ENCODE measurements around the gene TLR9.

DNA sequence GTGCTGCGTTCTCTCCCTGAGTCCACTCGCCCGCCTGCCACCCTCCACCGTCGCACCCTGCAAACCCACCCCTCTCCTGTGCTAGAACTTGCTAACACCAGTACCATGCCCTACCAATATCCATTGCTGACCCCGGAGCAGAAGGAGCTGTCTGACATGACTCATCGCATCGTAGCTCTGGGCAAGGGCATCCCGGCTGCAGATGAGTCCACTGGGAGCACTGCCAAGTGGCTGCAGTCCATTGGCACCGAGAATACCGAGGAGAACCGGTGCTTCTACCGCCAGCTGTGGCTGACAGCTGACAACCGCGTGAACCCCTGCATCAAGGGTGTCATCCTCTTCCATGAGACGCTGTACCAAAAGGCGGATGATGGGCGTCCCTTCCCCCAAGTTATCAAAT lies 32.4 kb downstream of the TLR9 start:
- TF ChIP-seq, protein P1, sequence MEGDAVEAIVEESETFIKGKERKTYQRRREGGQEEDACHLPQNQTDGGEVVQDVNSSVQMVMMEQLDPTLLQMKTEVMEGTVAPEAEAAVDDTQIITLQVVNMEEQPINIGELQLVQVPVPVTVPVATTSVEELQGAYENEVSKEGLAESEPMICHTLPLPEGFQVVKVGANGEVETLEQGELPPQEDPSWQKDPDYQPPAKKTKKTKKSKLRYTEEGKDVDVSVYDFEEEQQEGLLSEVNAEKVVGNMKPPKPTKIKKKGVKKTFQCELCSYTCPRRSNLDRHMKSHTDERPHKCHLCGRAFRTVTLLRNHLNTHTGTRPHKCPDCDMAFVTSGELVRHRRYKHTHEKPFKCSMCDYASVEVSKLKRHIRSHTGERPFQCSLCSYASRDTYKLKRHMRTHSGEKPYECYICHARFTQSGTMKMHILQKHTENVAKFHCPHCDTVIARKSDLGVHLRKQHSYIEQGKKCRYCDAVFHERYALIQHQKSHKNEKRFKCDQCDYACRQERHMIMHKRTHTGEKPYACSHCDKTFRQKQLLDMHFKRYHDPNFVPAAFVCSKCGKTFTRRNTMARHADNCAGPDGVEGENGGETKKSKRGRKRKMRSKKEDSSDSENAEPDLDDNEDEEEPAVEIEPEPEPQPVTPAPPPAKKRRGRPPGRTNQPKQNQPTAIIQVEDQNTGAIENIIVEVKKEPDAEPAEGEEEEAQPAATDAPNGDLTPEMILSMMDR (IDR thresholded peaks at IDR 0.05), result no peak
- TF ChIP-seq NRF1 (IDR thresholded peaks at IDR 0.05; ENCODE audit: low read depth, low read length), result no peak
- no peak for TF ChIP-seq MXI1 (IDR thresholded peaks at IDR 0.05; ENCODE audit: low read depth, low read length)
- no peak for TF ChIP-seq RCOR1 (IDR thresholded peaks at IDR 0.05; ENCODE audit: low read length)
- TF ChIP-seq, protein P2, sequence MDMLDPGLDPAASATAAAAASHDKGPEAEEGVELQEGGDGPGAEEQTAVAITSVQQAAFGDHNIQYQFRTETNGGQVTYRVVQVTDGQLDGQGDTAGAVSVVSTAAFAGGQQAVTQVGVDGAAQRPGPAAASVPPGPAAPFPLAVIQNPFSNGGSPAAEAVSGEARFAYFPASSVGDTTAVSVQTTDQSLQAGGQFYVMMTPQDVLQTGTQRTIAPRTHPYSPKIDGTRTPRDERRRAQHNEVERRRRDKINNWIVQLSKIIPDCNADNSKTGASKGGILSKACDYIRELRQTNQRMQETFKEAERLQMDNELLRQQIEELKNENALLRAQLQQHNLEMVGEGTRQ (IDR thresholded peaks at IDR 0.05; ENCODE audit: borderline replicate concordance, low read depth, low read length), result no peak
- TF ChIP-seq POLR2AphosphoS5 (IDR thresholded peaks at IDR 0.05; ENCODE audit: low read depth, low read length), result no peak; the same call in 1 of the 2 replicates
- TF ChIP-seq SMC3 (IDR thresholded peaks at IDR 0.05; ENCODE audit: low read depth, low read length), result no peak
- TF ChIP-seq, protein P3, sequence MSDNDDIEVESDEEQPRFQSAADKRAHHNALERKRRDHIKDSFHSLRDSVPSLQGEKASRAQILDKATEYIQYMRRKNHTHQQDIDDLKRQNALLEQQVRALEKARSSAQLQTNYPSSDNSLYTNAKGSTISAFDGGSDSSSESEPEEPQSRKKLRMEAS (IDR thresholded peaks at IDR 0.05; ENCODE audit: low read depth), result 0 out of 2 replicates have a peak, but pooled peaks have one; percentile 51
- no peak for TF ChIP-seq YY1 (IDR thresholded peaks at IDR 0.05; ENCODE audit: low read depth)
